Measurements from ENCODE around the gene PARD3B.

DNA sequence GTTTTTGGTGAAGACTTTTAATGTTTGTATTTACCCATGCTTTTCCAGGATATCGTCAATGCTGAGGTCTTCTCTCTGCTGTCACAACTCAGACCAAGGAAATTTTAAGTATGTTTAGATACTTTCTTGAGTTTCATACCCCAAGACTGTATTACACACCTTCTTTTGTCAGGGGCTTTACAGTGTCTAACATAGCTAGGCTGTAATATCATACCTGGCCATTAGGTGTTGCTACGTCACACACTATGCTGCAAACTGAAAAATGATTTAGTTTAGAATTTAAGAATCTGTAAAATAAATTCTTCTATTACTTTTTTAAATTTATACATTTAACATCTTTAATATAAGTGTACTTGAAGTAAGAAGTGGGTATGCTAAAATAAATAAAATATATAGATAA lies 778.7 kb downstream of the PARD3B start:
- no peak for TF ChIP-seq L3MBTL2 (conservative IDR thresholded peaks at IDR 0.05)
- TF ChIP-seq FOXK2 (IDR thresholded peaks at IDR 0.05) = no peak
- no peak for TF ChIP-seq SP1 (IDR thresholded peaks at IDR 0.05)
- TF ChIP-seq FOXM1 (IDR thresholded peaks at IDR 0.05; ENCODE audit: borderline replicate concordance) = no peak
- no peak for TF ChIP-seq ELF4 (IDR thresholded peaks at IDR 0.05)
- no peak for TF ChIP-seq BHLHE40 (IDR thresholded peaks at IDR 0.05; ENCODE audit: borderline replicate concordance)
- TF ChIP-seq LEF1 (IDR thresholded peaks at IDR 0.05; ENCODE audit: borderline replicate concordance) = no peak
- TF ChIP-seq FOXA1 (IDR thresholded peaks at IDR 0.05) = no peak
- TF ChIP-seq NFRKB (IDR thresholded peaks at IDR 0.05) = no peak
- no peak for TF ChIP-seq ZNF384 (IDR thresholded peaks at IDR 0.05)
